ENCODE data around the gene KRABD2.

GRCh38 chr17:8377422-8377821 is 918 bp upstream of the KRABD2 start:
- TF ChIP-seq POLR2AphosphoS5 (IDR thresholded peaks at IDR 0.05) = no peak
- TF ChIP-seq CTCF (IDR thresholded peaks at IDR 0.05) = no peak
- TF ChIP-seq POLR2A (IDR thresholded peaks at IDR 0.05) = no peak
